Progenitor cell of endocrine pancreas (in vitro differentiated cells): ENCODE results near the gene ERC1. TPM values are rescaled to one million over a fixed set of nuclear protein-coding genes. Genes with fewer than 3 reads are reported as not detected.

Experiments used
- DNase-seq: peaks from one replicate; pipeline ENCODE4 v3.0.0; 2021; ENCODE audit warnings: low spot score; ENCODE audit not compliant: unreplicated experiment
- H3K27ac Mint-ChIP-seq: 2 replicates; pipeline ENCODE4 v1.8.0; 2021; ENCODE audit warnings: mild to moderate bottlenecking, moderate library complexity, mixed read lengths
- H3K27me3 Mint-ChIP-seq: 2 replicates; pipeline ENCODE4 v1.8.0; 2021; ENCODE audit warnings: mixed read lengths
- H3K36me3 Mint-ChIP-seq: 2 replicates; pipeline ENCODE4 v1.8.0; 2022; ENCODE audit warnings: mixed read lengths; ENCODE audit not compliant: insufficient read depth
- H3K4me1 Mint-ChIP-seq: 2 replicates; pipeline ENCODE4 v1.8.0; 2021; ENCODE audit warnings: low read depth, mixed read lengths
- H3K4me3 Mint-ChIP-seq: 2 replicates; pipeline ENCODE4 v1.8.0; 2021; ENCODE audit warnings: low read depth, mild to moderate bottlenecking, moderate library complexity, mixed read lengths
- H3K9me3 Mint-ChIP-seq: 2 replicates; pipeline ENCODE4 v1.8.0; 2021; ENCODE audit warnings: low read depth, mixed read lengths
- total RNA-seq: library from RNA; stranded (reverse); gene quantifications from 2 replicates; pipeline ENCODE4 v1.2.1, GENCODE V29; 2021
- TF ChIP-seq, protein P1 (sequence below): fragments of 200-600 bp; sonication (generic); IDR thresholded peaks from one replicate; pipeline ENCODE4 v1.5.0; 2021; ENCODE audit warnings: antibody characterized with exemption, mild to moderate bottlenecking; ENCODE audit not compliant: unreplicated experiment

ERC1 gene
- total RNA-seq, 1 donor from 2014 or later = 146 TPM

DNA sequence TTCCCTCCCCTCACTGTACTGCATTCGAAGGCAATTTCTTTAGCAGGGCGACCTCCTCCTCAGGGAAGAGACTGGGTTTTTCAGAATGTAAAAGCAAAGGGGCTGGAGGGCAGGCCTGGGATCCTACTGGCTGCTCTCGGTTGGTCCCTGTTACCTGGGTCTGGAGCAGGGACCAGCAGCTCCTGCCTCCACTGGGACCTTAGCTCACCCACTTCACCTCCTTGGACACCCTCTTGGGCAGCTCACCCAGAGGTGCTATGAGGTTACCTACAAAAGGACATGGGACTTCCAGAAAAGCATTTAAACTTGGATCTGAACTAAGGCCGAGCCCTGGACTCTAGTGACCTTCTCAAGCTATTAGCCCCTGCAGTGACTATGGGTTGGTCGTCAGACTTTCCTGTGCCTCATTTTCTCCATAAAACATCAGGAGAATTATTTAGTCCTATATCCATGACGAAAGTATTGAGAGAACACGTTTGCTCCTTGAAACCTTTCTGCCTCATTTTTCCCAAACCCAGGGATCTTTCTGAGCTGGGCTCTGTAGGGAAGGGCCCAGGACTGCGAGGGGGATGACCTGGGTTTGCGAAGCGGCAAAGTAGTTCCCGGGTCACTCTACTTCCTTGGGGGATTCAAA is 538.3 kb downstream of the ERC1 start:
- DNase-seq = no peak
- Mint-ChIP-seq H3K36me3 (no peaks in the 10 kb centered on the region), H3K4me1 (peaks cover 16% of the 10 kb centered on the region), H3K27ac (peak overlapping the region; percentile 92), H3K27me3 (peaks cover 71% of the 10 kb centered on the region), H3K9me3 (no peaks in the 10 kb centered on the region), H3K4me3 (peak overlapping the region; percentile 89)
- TF ChIP-seq, protein P1, sequence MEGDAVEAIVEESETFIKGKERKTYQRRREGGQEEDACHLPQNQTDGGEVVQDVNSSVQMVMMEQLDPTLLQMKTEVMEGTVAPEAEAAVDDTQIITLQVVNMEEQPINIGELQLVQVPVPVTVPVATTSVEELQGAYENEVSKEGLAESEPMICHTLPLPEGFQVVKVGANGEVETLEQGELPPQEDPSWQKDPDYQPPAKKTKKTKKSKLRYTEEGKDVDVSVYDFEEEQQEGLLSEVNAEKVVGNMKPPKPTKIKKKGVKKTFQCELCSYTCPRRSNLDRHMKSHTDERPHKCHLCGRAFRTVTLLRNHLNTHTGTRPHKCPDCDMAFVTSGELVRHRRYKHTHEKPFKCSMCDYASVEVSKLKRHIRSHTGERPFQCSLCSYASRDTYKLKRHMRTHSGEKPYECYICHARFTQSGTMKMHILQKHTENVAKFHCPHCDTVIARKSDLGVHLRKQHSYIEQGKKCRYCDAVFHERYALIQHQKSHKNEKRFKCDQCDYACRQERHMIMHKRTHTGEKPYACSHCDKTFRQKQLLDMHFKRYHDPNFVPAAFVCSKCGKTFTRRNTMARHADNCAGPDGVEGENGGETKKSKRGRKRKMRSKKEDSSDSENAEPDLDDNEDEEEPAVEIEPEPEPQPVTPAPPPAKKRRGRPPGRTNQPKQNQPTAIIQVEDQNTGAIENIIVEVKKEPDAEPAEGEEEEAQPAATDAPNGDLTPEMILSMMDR = no peak

DNA sequence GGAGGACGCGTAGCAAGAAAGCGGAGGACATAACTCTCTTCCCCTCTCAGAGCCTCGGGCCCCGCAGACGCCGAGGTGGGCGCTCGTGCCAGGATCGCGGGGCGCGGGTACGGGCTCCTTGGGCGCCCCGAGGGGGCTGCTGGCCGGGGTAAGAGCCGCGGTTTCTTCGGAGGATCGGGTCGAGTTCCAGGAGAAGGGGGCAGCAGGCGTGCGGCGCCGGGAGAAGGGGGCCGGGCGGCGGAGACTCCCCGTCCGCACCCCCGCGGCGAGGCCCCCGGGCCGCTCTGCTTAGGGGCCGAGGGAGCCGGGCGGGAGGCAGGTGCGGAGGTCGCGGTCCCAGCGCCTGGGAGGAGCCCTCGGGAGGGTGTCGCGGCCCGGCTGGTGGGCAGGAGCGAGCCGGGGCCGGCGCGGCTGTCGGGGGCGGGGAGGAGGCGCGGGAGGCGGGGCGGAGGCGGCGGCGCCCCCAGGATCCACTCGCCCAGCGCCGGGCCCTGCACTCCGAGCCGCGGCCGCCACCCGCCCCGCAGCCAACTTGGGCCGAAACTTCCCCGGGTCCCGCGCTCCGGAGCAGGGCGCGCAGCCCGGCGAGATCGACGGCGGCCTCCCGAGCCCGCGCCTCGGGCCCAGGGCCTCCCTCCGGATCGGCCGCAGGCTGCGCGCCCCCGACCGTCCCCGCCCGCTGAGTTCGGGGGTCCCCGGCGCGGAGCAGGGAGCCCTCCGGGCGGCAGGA is 539.0 kb downstream of the ERC1 start:
- Mint-ChIP-seq H3K4me1 (peaks cover 16% of the 10 kb centered on the region), H3K27me3 (peaks cover 71% of the 10 kb centered on the region), H3K9me3 (no peaks in the 10 kb centered on the region), H3K36me3 (no peaks in the 10 kb centered on the region), H3K4me3 (peak overlapping the region; percentile 89), H3K27ac (peak overlapping the region; percentile 92)
- TF ChIP-seq, protein P1 = no peak
- peak; percentile 57 for DNase-seq

DNA sequence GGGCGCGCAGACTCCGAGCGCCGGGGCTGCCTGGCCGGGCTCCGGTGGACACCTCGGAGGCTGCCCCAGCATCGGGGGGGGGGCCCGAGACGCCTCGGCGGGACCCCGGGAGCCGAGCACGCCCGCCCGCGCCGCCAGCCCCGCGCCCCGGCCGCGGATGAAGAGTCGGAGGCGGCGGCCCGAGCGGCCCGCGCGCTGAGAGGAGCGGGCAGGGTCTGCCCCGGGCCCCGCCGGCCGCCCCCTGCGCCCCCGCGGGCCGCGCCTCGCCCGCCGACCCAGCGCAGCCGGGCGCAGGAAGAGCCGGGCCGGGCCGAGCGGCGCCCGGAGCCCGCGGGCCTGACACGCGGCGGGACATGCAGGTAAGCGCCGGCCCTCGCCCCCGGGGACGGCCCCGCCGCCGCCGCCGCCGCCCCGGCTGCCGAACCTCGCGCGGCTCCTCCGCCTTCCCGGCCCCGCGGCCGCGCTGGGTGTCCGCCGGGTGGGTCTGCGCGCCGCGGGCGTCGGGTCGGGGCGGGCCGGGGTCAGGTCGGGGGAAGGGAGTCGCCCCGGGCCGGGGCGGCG is 539.6 kb downstream of the ERC1 start:
- no peak overlapping the region for H3K27ac Mint-ChIP-seq
- no peaks in the 10 kb centered on the region for H3K36me3 Mint-ChIP-seq
- no peak overlapping the region for H3K4me3 Mint-ChIP-seq
- TF ChIP-seq, protein P1 = no peak
- no peak for DNase-seq
- H3K4me1 Mint-ChIP-seq = peaks cover 16% of the 10 kb centered on the region
- H3K27me3 Mint-ChIP-seq = peaks cover 68% of the 10 kb centered on the region
- no peaks in the 10 kb centered on the region for H3K9me3 Mint-ChIP-seq

DNA sequence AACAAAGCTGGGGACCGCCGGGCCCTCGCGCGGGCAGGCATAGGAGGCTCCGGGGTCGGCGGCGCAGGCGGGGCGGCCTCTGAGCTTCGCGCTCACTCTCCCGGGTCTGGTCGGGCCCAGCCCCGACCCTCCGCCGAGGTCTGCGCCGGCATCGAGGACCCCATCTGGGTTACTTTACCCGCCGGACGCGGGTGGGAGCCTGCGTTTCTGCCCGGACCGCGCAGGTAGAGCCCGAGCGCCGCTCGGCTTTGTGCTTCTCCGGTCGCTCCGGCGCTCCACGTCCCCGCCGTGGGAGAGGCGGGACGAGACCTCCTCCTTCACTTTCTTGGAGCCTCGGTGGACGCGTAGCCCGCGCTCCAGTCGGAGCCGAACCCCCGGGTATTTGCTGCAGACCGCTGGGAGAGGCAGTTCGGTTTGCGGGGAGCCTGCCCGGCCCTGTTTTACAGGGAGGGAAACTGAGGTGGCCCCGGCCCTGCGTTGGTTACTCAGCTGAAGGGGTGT is 540.2 kb downstream of the ERC1 start:
- Mint-ChIP-seq H3K27ac (peak overlapping the region; percentile 4), H3K4me1 (peaks cover 16% of the 10 kb centered on the region), H3K4me3 (peak overlapping the region; percentile 72), H3K36me3 (no peaks in the 10 kb centered on the region), H3K27me3 (peaks cover 67% of the 10 kb centered on the region), H3K9me3 (no peaks in the 10 kb centered on the region)
- peak; percentile 40 for DNase-seq
- TF ChIP-seq, protein P1 = no peak

DNA sequence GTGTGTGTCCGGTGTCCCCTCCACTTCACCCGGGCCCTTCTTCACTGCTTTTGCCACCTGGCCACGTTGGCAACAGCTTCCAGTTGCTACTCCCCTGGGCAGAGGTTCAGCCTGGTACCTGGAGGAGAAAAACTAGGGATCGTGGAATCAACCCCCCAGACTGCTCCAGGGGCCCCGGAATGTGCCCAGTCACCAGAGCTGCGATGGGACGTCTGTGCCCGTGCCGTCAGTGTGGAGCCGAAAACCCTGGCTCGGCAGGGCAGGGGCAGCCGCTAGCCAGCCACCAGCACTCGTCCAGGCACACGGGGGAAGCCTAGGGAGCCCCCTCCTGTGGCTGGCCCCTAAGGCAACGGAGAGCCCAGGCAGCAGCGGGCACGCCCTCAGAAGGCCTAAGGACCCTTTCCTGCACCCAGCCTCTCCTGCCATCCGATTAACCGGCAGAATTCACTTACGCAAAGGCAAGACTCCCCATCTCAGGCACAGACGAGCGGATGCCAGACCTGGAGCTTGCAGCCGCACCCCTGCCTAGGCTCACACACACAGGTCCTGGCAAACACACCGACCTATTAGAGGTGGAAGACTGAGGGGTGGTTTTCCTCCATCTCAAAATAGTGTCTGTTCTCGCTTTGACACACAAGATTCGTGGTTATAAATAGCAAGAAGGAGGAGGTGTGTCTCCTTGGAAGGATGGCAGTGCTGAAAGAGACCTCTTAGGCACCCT is 540.8 kb downstream of the ERC1 start:
- Mint-ChIP-seq H3K36me3 (no peaks in the 10 kb centered on the region), H3K27ac (no peak overlapping the region), H3K27me3 (peaks cover 65% of the 10 kb centered on the region), H3K4me3 (peak overlapping the region; percentile 72), H3K4me1 (peaks cover 16% of the 10 kb centered on the region), H3K9me3 (no peaks in the 10 kb centered on the region)
- no peak for DNase-seq
- TF ChIP-seq, protein P1 = no peak
